Measurements from ENCODE around the gene CCL7. TPM values are rescaled to one million over a fixed set of nuclear protein-coding genes. Genes with fewer than 3 reads are reported as not detected.

CCL7 gene
- total RNA-seq, 2 donors from 2014 or later: 0.72 TPM; not detected in 1

DNA sequence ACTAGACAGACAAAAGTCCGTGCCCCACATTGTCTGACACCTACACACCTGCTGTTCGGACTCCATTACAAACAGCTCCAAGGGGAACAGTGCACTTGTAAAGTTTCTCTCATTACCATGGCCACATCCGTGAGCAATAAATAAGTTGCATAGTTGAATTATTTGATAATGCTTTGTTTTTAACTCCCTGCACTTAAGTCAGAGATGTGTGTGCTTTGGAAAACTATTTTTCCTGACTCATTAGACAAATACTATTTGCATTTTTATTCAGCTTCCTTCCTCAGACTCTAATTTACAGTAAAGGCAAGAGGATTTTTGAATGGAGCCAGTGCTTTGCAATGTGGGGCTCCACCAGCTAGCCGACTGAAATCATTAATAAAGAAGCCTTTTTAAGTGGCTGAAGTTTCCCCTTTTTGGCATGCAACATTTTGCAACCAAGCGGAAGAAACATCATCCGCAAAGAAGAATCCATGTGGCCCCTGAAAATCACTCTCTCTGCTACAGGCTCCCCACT is 21.5 kb upstream of the CCL7 start:
- H3K27me3 ChIP-seq: no peaks in the 10 kb centered on the region
- H3K9me3 ChIP-seq: no peaks in the 10 kb centered on the region
- no peak for DNase-seq
- H3K4me3 ChIP-seq: no peak overlapping the region
- H3K36me3 ChIP-seq: no peaks in the 10 kb centered on the region
- H3K4me1 ChIP-seq: no peaks in the 10 kb centered on the region
- TF ChIP-seq, protein P1, sequence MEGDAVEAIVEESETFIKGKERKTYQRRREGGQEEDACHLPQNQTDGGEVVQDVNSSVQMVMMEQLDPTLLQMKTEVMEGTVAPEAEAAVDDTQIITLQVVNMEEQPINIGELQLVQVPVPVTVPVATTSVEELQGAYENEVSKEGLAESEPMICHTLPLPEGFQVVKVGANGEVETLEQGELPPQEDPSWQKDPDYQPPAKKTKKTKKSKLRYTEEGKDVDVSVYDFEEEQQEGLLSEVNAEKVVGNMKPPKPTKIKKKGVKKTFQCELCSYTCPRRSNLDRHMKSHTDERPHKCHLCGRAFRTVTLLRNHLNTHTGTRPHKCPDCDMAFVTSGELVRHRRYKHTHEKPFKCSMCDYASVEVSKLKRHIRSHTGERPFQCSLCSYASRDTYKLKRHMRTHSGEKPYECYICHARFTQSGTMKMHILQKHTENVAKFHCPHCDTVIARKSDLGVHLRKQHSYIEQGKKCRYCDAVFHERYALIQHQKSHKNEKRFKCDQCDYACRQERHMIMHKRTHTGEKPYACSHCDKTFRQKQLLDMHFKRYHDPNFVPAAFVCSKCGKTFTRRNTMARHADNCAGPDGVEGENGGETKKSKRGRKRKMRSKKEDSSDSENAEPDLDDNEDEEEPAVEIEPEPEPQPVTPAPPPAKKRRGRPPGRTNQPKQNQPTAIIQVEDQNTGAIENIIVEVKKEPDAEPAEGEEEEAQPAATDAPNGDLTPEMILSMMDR (IDR thresholded peaks at IDR 0.05): no peak
- intact Hi-C loops (cut with DNase I): no loop called here
- H3K9ac ChIP-seq (ENCODE audit: low read depth in 2 of 2, low read length in 2 of 2): no peak overlapping the region
- peak overlapping the region; percentile 40 for H3K27ac ChIP-seq

DNA sequence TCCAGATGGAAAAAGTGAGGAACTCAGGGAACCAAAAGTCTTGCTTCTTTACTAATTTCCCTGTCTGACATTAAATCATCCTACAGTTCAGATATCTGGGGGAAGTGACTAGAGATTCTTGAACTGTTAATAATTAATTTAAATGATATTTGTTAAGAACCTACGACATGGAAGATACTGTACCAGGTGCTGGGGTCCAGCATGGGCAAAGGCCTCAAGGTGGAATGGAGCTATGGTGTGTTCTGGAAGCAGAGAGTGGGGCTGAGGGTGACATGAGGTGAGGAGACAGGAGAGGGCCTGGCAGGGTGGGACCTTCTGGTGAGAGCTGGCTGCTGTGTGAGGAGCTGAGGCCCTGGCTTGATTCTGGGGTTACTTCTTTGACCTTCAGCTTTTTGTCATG is 21.0 kb upstream of the CCL7 start:
- TF ChIP-seq, protein P1 (IDR thresholded peaks at IDR 0.05): no peak
- no peak overlapping the region for H3K4me3 ChIP-seq
- no peaks in the 10 kb centered on the region for H3K4me1 ChIP-seq
- H3K27me3 ChIP-seq: no peaks in the 10 kb centered on the region
- H3K27ac ChIP-seq: peak overlapping the region; percentile 40
- intact Hi-C loops (cut with DNase I): no loop called here
- no peaks in the 10 kb centered on the region for H3K9me3 ChIP-seq
- no peak overlapping the region for H3K9ac ChIP-seq (ENCODE audit: low read depth in 2 of 2, low read length in 2 of 2)
- no peaks in the 10 kb centered on the region for H3K36me3 ChIP-seq
- no peak for DNase-seq

DNA sequence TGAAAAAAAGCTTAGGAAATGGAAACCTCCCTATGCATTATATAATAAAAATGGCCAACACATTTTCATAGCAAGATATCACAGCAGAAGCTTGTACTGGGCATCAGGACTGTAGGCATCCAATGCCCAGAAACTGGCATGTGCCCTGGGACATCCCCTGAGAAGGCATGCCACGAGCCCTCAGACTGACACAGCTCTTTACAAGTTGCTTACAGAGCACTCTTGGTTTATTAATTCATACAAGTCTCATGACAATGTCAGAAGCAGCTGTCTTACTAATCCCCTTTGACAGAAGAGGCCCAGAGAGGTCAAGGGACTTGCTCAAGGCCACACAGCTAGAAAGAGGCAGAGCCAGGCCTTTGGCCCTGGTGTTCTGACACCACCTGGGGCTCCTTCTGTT is 20.5 kb upstream of the CCL7 start:
- no peaks in the 10 kb centered on the region for H3K9me3 ChIP-seq
- no peak overlapping the region for H3K4me3 ChIP-seq
- DNase-seq: no peak
- H3K27me3 ChIP-seq: no peaks in the 10 kb centered on the region
- TF ChIP-seq, protein P1 (IDR thresholded peaks at IDR 0.05): no peak
- intact Hi-C loops (cut with DNase I): no loop called here
- peak overlapping the region; percentile 40 for H3K27ac ChIP-seq
- H3K36me3 ChIP-seq: no peaks in the 10 kb centered on the region
- H3K4me1 ChIP-seq: no peaks in the 10 kb centered on the region
- no peak overlapping the region for H3K9ac ChIP-seq (ENCODE audit: low read depth in 2 of 2, low read length in 2 of 2)

DNA sequence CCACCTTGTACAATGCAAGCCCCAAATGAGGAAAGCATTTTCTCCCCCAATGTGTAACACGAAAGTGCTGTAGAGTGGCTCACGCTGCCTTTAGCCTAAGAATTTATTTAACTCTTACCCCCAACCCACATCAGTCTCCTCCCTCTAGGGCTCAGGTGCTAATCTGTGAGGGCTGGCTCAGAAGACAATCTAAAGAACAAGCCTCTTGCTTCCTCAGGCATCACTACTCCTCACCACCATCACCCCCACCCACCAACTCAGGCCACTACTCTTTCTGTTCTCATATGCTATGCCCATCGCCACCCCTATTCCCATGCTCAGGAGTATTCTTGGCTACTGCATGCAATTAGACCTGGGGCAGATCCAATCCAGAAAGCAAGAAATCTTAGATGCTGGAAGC is 18.8 kb upstream of the CCL7 start:
- Histone ChIP-seq H3K36me3 (no peaks in the 10 kb centered on the region), H3K27ac (no peak overlapping the region), H3K4me1 (no peaks in the 10 kb centered on the region), H3K27me3 (no peaks in the 10 kb centered on the region), H3K9ac (ENCODE audit: low read depth in 2 of 2, low read length in 2 of 2) (no peak overlapping the region), H3K9me3 (no peaks in the 10 kb centered on the region), H3K4me3 (no peak overlapping the region)
- TF ChIP-seq, protein P1 (IDR thresholded peaks at IDR 0.05): no peak
- intact Hi-C loops (cut with DNase I): no loop called here
- no peak for DNase-seq

DNA sequence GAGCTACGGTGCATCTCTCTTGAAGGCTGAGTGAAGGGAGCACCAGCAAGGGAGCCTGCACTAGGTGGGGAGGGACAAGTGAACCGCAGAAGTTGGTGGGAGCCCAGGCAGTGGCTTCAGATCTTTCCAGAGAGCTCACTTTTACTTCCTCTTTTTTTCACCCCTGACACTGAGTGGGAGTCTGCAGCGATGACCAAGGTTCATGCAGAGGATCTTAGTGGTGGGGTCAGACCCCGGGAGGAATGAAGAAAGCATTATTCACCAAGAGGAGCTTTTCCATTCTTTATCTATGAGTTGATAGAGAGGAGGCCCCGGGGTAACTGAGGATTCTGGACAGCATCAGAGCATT is 18.0 kb upstream of the CCL7 start:
- Histone ChIP-seq H3K27ac (peak overlapping the region; percentile 68), H3K4me1 (no peaks in the 10 kb centered on the region), H3K27me3 (no peaks in the 10 kb centered on the region), H3K9ac (ENCODE audit: low read depth in 2 of 2, low read length in 2 of 2) (no peak overlapping the region), H3K36me3 (no peaks in the 10 kb centered on the region), H3K9me3 (no peaks in the 10 kb centered on the region), H3K4me3 (no peak overlapping the region)
- intact Hi-C loops (cut with DNase I): no loop called here
- DNase-seq: no peak
- TF ChIP-seq, protein P1 (IDR thresholded peaks at IDR 0.05): no peak
